Thyroid gland (tissue), 4 donors: Measurements from ENCODE around the gene CKS1B. TPM values are rescaled to one million over a fixed set of nuclear protein-coding genes. Genes with fewer than 3 reads are reported as not detected.

ENCODE experiments used
- DNase-seq, 2 donors: peaks; one replicate each; pipeline ENCODE4 v3.0.0-alpha.2; 2019
- H3K27ac ChIP-seq, 3 donors: fragments of 200-600 bp; sonication (generic); 1 replicate in 2 of 3; 2 replicates in 1 of 3; pipeline ENCODE4 v1.5.1; 2016 to 2019; ENCODE audit warnings: mild to moderate bottlenecking in 1 of 3, moderate library complexity in 1 of 3
- H3K27me3 ChIP-seq: fragments of 200-600 bp; sonication (generic); one replicate; pipeline ENCODE4 v1.5.1; 2019
- H3K36me3 ChIP-seq, 2 donors: fragments of 200-600 bp; sonication (generic); one replicate each; pipeline ENCODE4 v1.5.1; 2016 to 2019
- H3K4me1 ChIP-seq, 2 donors: fragments of 200-600 bp; sonication (generic); one replicate each; pipeline ENCODE4 v1.5.1; 2017 to 2019
- H3K4me3 ChIP-seq, 3 donors: fragments of 200-600 bp; sonication (generic); replicated peaks in 1 of 3; 1 replicate in 2 of 3; 2 replicates in 1 of 3; pipeline ENCODE4 v1.5.1; 2016; ENCODE audit warnings: mild to moderate bottlenecking in 1 of 3
- H3K9me3 ChIP-seq: fragments of 200-600 bp; sonication (generic); one replicate; pipeline ENCODE4 v1.5.1; 2017
- POLR2A ChIP-seq, 2 donors: fragments of 450-650 bp; IDR thresholded peaks; one replicate each; pipeline ENCODE4 v1.6.1; 2017; ENCODE audit warnings: antibody characterized with exemption in 2 of 2, mild to moderate bottlenecking in 2 of 2, moderate library complexity in 1 of 2
- WGBS, 2 donors: methylation state at CpG; one replicate each; pipeline ENCODE4 v1.1.5; 2017; 5-methylcytosine and 5-hydroxymethylcytosine counted together
- intact Hi-C: fragments of 100-400 bp; cut with DNase I; formaldehyde crosslinking; loops from one replicate; pipeline ENCODE4 v1.15.1; 2023
- total RNA-seq, 4 donors: library from RNA; depleted of rRNA; stranded (reverse); fragments of >200 nt; gene quantifications; one replicate each; pipeline ENCODE4 v1.2.3, GENCODE V29; 2016
- TF ChIP-seq, protein P1 (sequence below), 6 experiments: fragments of 200-600 bp in 3 of 6; fragments of 450-650 bp in 3 of 6; sonication (generic) in 3 of 6; IDR thresholded peaks; one replicate each; pipeline ENCODE4 v1.5.1; 2016 to 2019; ENCODE audit warnings: antibody characterized with exemption in 6 of 6, mild to moderate bottlenecking in 2 of 6, inconsistent platforms in 1 of 6, moderate library complexity in 1 of 6

CKS1B gene
- total RNA-seq, 4 donors from 2014 or later, result 14.3 to 29.5 (median 22.6) TPM

DNA sequence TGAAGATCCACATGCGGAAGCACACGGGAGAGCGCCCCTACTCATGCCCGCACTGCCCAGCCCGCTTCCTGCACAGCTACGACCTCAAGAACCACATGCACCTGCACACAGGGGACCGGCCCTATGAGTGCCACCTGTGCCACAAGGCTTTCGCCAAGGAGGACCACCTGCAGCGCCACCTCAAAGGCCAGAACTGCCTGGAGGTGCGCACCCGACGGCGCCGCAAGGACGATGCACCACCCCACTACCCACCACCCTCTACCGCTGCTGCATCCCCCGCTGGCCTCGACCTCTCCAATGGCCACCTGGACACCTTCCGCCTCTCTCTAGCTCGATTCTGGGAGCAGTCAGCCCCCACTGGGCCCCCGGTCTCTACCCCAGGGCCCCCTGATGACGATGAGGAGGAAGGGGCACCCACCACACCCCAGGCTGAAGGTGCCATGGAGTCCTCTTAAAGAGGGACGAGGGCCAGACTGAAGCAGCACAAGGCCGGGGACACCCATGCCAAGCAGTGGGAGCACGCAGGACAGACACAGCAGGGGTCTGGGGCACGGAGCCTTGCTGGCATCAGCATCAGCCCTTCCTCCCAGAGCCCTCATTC is 41.9 kb downstream of the CKS1B start:
- intact Hi-C loops, result no loop called here
- 81 to 97% methylated on average over 14 to 22 of the region's 26 CpGs for WGBS, 2 donors
- H3K27me3 ChIP-seq, result no peaks in the 10 kb centered on the region
- TF ChIP-seq POLR2A (IDR thresholded peaks at IDR 0.05), result no peak
- TF ChIP-seq, protein P1, sequence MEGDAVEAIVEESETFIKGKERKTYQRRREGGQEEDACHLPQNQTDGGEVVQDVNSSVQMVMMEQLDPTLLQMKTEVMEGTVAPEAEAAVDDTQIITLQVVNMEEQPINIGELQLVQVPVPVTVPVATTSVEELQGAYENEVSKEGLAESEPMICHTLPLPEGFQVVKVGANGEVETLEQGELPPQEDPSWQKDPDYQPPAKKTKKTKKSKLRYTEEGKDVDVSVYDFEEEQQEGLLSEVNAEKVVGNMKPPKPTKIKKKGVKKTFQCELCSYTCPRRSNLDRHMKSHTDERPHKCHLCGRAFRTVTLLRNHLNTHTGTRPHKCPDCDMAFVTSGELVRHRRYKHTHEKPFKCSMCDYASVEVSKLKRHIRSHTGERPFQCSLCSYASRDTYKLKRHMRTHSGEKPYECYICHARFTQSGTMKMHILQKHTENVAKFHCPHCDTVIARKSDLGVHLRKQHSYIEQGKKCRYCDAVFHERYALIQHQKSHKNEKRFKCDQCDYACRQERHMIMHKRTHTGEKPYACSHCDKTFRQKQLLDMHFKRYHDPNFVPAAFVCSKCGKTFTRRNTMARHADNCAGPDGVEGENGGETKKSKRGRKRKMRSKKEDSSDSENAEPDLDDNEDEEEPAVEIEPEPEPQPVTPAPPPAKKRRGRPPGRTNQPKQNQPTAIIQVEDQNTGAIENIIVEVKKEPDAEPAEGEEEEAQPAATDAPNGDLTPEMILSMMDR (IDR thresholded peaks at IDR 0.05), result no peak
- DNase-seq, result no peak
- H3K27ac ChIP-seq, result peak overlapping the region; percentile 81 to 90 (median 89)
- peaks cover 19 to 22% of the 10 kb centered on the region in 2 donors for H3K36me3 ChIP-seq
- H3K4me3 ChIP-seq, result no peak overlapping the region
- H3K4me1 ChIP-seq, result peaks cover 41 to 60% of the 10 kb centered on the region in 2 donors
- H3K9me3 ChIP-seq, result no peaks in the 10 kb centered on the region

DNA sequence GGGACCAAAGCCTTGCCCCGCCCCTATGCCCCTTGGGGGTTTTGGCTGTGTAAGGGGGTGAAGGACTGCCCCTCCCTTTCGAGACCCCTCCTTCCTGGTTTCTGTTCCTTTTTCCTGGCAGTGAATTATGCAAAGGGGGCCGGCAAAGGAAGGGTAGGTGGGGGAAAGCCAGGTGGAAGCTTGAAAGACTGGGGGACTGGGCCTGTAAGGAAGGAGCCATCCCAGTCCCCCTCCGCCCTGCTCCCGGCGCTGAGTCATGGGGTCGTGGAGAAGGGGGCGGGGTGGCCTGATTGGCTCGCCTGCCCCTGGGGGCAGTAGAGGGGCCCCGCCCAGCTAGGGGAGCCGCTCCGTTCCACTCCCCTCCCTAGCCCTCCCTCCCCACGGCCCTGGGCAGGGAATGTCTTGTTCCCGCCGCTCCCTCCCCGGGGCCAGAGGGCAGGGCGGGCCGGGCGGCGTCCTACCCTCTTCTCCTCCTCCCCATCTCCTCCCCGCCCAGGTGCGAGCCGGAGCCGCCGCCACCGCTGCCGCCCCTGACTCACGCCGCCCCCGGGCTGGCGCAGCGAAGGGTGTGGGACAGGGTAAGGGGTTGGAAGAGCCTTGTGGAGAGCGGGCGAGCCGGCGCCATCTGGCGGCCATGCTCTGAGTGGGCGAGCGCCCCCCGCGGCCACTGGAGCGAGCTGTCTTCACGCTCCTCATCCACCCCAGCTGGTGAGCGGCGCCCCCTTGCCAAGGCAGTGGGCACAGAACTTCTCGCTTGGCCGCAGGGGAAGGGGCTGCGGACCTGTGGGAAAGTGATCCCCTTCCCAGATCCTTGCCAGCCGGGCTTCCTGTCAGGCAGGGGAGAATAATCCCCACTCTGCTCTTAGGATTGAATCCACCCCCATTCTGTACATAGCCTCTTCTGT is 42.8 kb downstream of the CKS1B start:
- intact Hi-C loops, result no loop called here
- H3K4me1 ChIP-seq, result peaks cover 31 to 50% of the 10 kb centered on the region in 2 donors
- DNase-seq, result peak; percentile 93 to 97

DNA sequence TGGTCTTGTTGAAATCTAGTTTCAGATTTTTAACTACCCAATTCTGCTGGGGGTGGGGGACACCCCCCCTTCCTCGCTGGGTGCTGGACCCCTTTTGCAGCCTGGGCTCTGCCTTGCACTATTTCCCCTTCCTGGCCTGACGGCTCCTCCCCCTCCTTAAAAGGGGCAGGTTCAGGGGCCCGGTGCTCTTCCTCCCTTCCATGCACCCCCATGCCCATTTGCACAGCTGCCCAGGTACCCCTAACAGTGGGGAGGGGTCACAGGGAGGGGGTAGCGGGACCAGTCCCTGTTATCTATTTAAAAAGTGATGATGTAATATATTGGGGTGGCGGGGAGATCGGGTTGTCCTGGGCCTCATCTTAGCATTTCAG is 43.5 kb downstream of the CKS1B start:
- WGBS, 2 donors, result 55 to 57% methylated on average over 5 of the region's 6 CpGs
- DNase-seq, result no peak
- intact Hi-C loops, result no loop called here
- H3K4me3 ChIP-seq, result no peak overlapping the region
- H3K27me3 ChIP-seq, result no peaks in the 10 kb centered on the region
- peaks cover 19 to 22% of the 10 kb centered on the region in 2 donors for H3K36me3 ChIP-seq
- TF ChIP-seq, protein P1 (IDR thresholded peaks at IDR 0.05), result no peak
- TF ChIP-seq POLR2A (IDR thresholded peaks at IDR 0.05), result no peak
- H3K9me3 ChIP-seq, result no peaks in the 10 kb centered on the region
- H3K4me1 ChIP-seq, result peaks cover 30 to 46% of the 10 kb centered on the region in 2 donors
- peak overlapping the region; percentile 81 to 90 (median 89) for H3K27ac ChIP-seq

More for the DNA sequence above, 42.8 kb downstream of the CKS1B start:
- H3K9me3 ChIP-seq, result no peaks in the 10 kb centered on the region
- peaks cover 19 to 22% of the 10 kb centered on the region in 2 donors for H3K36me3 ChIP-seq
- TF ChIP-seq, protein P1 (IDR thresholded peaks at IDR 0.05), result peak; percentile 94 to 99 (median 97)
- TF ChIP-seq POLR2A (IDR thresholded peaks at IDR 0.05), result peak in 1 of 2 donors; percentile 64
- H3K4me3 ChIP-seq, result peak overlapping the region in 1 of 3 donors; percentile 20
- peak overlapping the region; percentile 81 to 90 (median 89) for H3K27ac ChIP-seq
- 10 to 13% methylated on average over 17 to 24 of the region's 49 CpGs for WGBS, 2 donors
- H3K27me3 ChIP-seq, result no peaks in the 10 kb centered on the region

DNA sequence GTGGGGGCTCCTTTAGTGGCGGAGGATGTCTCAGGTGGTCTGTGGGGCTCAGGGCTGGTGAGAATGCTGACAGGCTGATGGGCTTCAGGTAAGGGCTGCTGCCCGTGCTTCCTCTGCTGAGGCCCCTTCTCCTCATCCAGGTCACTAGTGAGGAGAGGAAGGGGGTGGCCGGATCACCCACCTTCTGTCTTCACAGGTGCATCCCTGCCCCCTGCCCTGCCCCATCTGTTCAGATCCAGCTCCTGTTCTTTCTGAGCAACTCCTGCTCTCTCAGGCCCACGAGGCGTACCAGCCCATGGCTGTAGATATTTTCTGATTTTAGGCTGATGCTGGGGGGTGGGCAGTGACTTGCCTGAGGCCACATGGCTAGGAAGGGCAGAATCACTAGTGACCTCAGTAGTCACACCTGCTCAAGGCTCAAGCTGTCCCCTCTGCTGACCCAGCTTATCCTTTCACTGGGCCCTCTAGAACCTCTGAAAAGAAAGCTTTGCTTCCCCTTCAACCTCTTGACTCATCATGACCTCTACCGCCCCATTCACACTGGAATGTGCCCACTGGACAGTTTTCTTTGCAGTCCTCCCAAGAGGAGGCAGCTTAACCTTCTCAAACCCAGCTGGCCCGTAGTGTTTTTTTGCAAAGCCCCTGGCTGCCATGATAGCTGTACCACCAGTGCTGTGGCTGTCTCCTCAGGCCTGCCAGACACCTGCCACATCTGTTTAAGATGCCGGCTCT is 44.3 kb downstream of the CKS1B start:
- intact Hi-C loops, result no loop called here
- peak; percentile 60 to 70 for DNase-seq
- TF ChIP-seq, protein P1 (IDR thresholded peaks at IDR 0.05), result no peak
- no peak for TF ChIP-seq POLR2A (IDR thresholded peaks at IDR 0.05)
- Histone ChIP-seq H3K4me3 (no peak overlapping the region), H3K27ac (peak overlapping the region; percentile 2 to 89 (median 81)), H3K9me3 (no peaks in the 10 kb centered on the region), H3K36me3 (peaks cover 19 to 22% of the 10 kb centered on the region in 2 donors), H3K4me1 (peaks cover 30 to 43% of the 10 kb centered on the region in 2 donors), H3K27me3 (no peaks in the 10 kb centered on the region)
- WGBS, 2 donors, result 57 to 66% methylated on average over 8 of the region's 8 CpGs
